CD8-positive, alpha-beta memory T cell (primary cell): ENCODE measurements around the gene OR5H6. TPM values are rescaled to one million over a fixed set of nuclear protein-coding genes. Genes with fewer than 3 reads are reported as not detected.
"Not testable (repeated sequence)": the region's sequence is repeated elsewhere in the genome, so short reads cannot be mapped to it uniquely, and the experiment has no call there.

Experiments used
- CTCF ChIA-PET: fragments of 350-600 bp; sonication (Branson Sonifier 250); formaldehyde crosslinking; loops from one replicate; lab custom pipeline; 2021; ENCODE audit warnings: antibody characterized with exemption; lab: Charles Lee
- POLR2A ChIA-PET: fragments of 350-600 bp; sonication (Branson Sonifier 250); formaldehyde crosslinking; loops from one replicate; lab custom pipeline; 2021; ENCODE audit warnings: antibody characterized with exemption; lab: Charles Lee
- DNase-seq, 5 donors: peaks; one replicate each; pipeline versions ENCODE4 v3.0.0 to v3.0.0-alpha.2; 2020 to 2022; ENCODE audit warnings: mixed read lengths in 1 of 5
- H3K27ac ChIP-seq: one replicate; pipeline ENCODE4 v1.7.0; 2013; ENCODE audit warnings: low read depth, mild to moderate bottlenecking, low read length, moderate library complexity
- H3K27me3 ChIP-seq: 2 replicates; pipeline ENCODE4 v1.7.0; 2013; ENCODE audit warnings: low read length, mild to moderate bottlenecking; ENCODE audit not compliant: insufficient read depth, poor library complexity, severe bottlenecking
- H3K36me3 ChIP-seq: 2 replicates; pipeline ENCODE4 v1.7.0; 2013; ENCODE audit warnings: mild to moderate bottlenecking, low read length, moderate library complexity; ENCODE audit not compliant: insufficient read depth
- H3K4me1 ChIP-seq: 2 replicates; pipeline ENCODE4 v1.7.0; 2013; ENCODE audit warnings: mild to moderate bottlenecking, low read length, moderate library complexity; ENCODE audit not compliant: insufficient read depth
- H3K4me3 ChIP-seq: 2 replicates; pipeline ENCODE4 v1.7.0; 2013; ENCODE audit warnings: mild to moderate bottlenecking, low read length
- H3K9me3 ChIP-seq: 2 replicates; pipeline ENCODE4 v1.7.0; 2013; ENCODE audit warnings: mild to moderate bottlenecking, low read length
- H3K27ac Mint-ChIP-seq, 8 donors: one replicate each; pipeline ENCODE4 v1.8.0; 2020 to 2021; ENCODE audit warnings: mixed read lengths in 8 of 8, mild to moderate bottlenecking in 6 of 8, inconsistent platforms in 3 of 8, moderate library complexity in 3 of 8
- H3K27me3 Mint-ChIP-seq, 2 donors: one replicate each; pipeline ENCODE4 v1.8.0; 2020 to 2021; ENCODE audit warnings: mixed read lengths in 2 of 2, mild to moderate bottlenecking in 1 of 2, moderate library complexity in 1 of 2
- H3K36me3 Mint-ChIP-seq, 3 donors: one replicate each; pipeline ENCODE4 v1.8.0; 2020 to 2021; ENCODE audit warnings: mixed read lengths in 3 of 3, inconsistent platforms in 1 of 3, mild to moderate bottlenecking in 1 of 3
- H3K4me1 Mint-ChIP-seq, 3 donors: one replicate each; pipeline ENCODE4 v1.8.0; 2020 to 2021; ENCODE audit warnings: mixed read lengths in 3 of 3, inconsistent platforms in 1 of 3, mild to moderate bottlenecking in 1 of 3
- H3K4me3 Mint-ChIP-seq, 7 donors: one replicate each; pipeline ENCODE4 v1.8.0; 2020 to 2021; ENCODE audit warnings: mixed read lengths in 7 of 7, mild to moderate bottlenecking in 6 of 7, moderate library complexity in 4 of 7, inconsistent platforms in 2 of 7
- H3K9me3 Mint-ChIP-seq, 5 donors: one replicate each; pipeline ENCODE4 v1.8.0; 2020 to 2022; ENCODE audit warnings: mixed read lengths in 5 of 5, mild to moderate bottlenecking in 3 of 5, moderate library complexity in 2 of 5, inconsistent platforms in 1 of 5
- polyA plus RNA-seq: library from polyadenylated mRNA; unstranded; fragments of 300-500 nt; fragmentation: Illumina TruSeq; gene quantifications from one replicate; pipeline ENCODE4 v1.2.3, GENCODE V29; 2021
- total RNA-seq, 2 experiments: library from RNA; stranded (reverse); gene quantifications; one replicate each; pipeline ENCODE4 v1.2.3, GENCODE V29; 2021

The OR5H6 gene
- total and polyA plus RNA-seq, 3 experiments from 2014 or later: not detected

- H3K9me3 ChIP-seq: no peaks in the 10 kb centered on the region
- Mint-ChIP-seq H3K27ac (no peak overlapping the region), H3K4me1 (no peaks in the 10 kb centered on the region), H3K4me3 (no peak overlapping the region), H3K9me3 (peaks cover 0 to 2% (median 0%) of the 10 kb centered on the region in 5 donors), H3K36me3 (no peaks in the 10 kb centered on the region), H3K27me3 (peaks cover 1 to 15% of the 10 kb centered on the region in 2 donors)
- H3K36me3 ChIP-seq: no peaks in the 10 kb centered on the region
- no peaks in the 10 kb centered on the region for H3K27me3 ChIP-seq
- H3K27ac ChIP-seq: no peak overlapping the region
- H3K4me1 ChIP-seq: no peaks in the 10 kb centered on the region
- no peak for DNase-seq
- ChIA-PET CTCF (no interaction called here), POLR2A (no interaction called here)
- no peak overlapping the region for H3K4me3 ChIP-seq
Observed at GRCh38 chr3:98246142-98246541, 17.9 kb upstream of the OR5H6 start.

DNA sequence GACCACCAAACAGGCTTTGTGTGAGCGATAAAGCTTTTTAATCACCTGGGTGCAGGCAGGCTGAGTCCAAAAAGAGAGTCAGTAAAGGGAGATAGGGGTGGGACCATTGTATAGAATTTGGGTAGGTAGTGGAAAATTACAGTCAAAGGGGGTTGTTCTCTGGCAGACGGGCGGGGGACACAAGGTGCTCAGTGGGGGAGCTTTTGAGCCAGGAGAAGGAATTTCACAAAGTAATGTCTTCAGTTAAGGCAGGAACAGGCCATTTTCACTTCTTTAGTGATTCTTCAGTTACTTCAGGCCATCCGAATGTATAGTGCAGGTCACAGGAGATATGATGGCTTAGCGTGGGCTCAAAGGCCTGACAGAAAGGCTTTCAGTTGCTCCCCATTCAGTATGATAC, 8.0 kb upstream of the OR5H6 start:
- not testable (repeated sequence) for H3K4me3 Mint-ChIP-seq

DNA sequence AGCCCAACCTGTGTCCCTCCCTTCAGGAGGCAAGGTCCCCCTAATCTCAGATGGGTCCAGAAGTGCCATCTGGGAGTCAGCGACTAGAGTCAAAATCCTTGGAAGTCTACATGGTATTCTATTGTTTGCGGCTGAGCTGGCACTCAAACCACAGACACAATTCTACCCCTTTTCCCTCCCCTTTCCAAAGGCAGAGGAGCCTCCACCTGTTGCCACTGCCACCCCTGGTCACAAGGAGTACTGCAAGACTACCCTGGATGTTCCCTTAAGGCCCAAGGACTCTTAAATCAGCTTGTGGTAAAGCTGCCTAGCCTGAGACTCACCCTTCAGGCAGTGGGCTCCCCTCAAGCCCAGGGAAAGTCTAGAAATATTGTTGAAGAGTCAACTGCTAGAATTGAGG, 4.3 kb upstream of the OR5H6 start:
- Mint-ChIP-seq H3K27ac (no peak overlapping the region), H3K27me3 (peaks cover 0 to 9% of the 10 kb centered on the region in 2 donors), H3K36me3 (no peaks in the 10 kb centered on the region), H3K4me1 (no peaks in the 10 kb centered on the region), H3K4me3 (no peak overlapping the region), H3K9me3 (peaks cover 0 to 10% (median 2%) of the 10 kb centered on the region in 5 donors)
- POLR2A ChIA-PET: no interaction called here
- DNase-seq: no peak
- H3K27me3 ChIP-seq: no peaks in the 10 kb centered on the region
- no peak overlapping the region for H3K27ac ChIP-seq
- no peaks in the 10 kb centered on the region for H3K36me3 ChIP-seq
- no peak overlapping the region for H3K4me3 ChIP-seq
- H3K4me1 ChIP-seq: no peaks in the 10 kb centered on the region
- no peaks in the 10 kb centered on the region for H3K9me3 ChIP-seq
- CTCF ChIA-PET: no interaction called here

More for the DNA sequence above, 8.0 kb upstream of the OR5H6 start:
- H3K36me3 ChIP-seq, H3K27me3 ChIP-seq, H3K36me3 Mint-ChIP-seq, H3K9me3 ChIP-seq, DNase-seq, H3K4me3 ChIP-seq, H3K4me1 ChIP-seq, CTCF ChIA-PET, H3K27ac Mint-ChIP-seq, H3K27ac ChIP-seq, H3K4me1 Mint-ChIP-seq, POLR2A ChIA-PET: not testable (repeated sequence)
- Mint-ChIP-seq H3K9me3 (peaks cover 0 to 10% (median 2%) of the 10 kb centered on the region in 5 donors), H3K27me3 (peaks cover 0 to 11% of the 10 kb centered on the region in 2 donors)

DNA sequence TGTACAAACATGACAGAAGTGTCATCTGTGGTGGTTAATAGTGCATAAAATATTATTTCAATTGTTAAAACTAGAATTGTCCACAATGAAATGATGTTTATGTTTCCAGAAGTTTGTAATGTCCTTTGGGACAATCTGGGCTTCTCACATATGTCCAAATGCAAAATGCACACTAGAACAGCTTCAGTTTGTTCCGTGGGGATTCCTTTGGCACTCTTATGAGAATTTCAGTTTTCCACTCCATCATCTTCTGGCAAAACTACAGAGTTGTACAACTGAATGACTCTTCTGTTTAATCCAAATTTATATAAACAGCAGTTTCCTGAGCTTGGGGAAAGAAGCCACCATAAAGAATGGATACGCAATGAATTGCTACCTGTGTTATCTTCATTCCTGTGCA, 2.0 kb upstream of the OR5H6 start:
- Mint-ChIP-seq H3K4me1 (no peaks in the 10 kb centered on the region), H3K9me3 (peaks cover 0 to 10% (median 2%) of the 10 kb centered on the region in 5 donors), H3K4me3 (no peak overlapping the region), H3K27ac (no peak overlapping the region), H3K36me3 (no peaks in the 10 kb centered on the region), H3K27me3 (peaks cover 0 to 3% of the 10 kb centered on the region in 2 donors)
- CTCF ChIA-PET: no interaction called here
- no peaks in the 10 kb centered on the region for H3K4me1 ChIP-seq
- H3K27me3 ChIP-seq: no peaks in the 10 kb centered on the region
- POLR2A ChIA-PET: no interaction called here
- no peaks in the 10 kb centered on the region for H3K36me3 ChIP-seq
- no peak overlapping the region for H3K27ac ChIP-seq
- no peaks in the 10 kb centered on the region for H3K9me3 ChIP-seq
- no peak overlapping the region for H3K4me3 ChIP-seq
- DNase-seq: no peak

DNA sequence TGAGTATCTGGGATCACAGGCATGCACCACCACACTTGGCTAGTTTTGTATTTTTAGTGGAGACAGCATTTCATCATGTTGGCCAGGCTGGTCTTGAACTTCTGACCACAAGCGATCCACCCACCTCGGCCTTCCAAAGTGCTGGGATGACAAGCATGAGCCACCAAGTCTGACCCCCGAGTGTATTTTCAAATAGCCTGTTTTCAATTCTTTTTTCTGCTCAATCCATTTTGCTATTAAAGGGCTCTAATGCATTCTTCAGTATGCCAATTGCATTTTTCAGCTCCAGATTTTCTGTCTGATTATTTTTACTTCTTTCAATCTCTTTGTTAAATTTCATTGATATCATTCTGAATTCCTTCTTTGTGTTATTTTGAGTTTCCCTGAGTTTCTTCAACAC, 5.8 kb downstream of the OR5H6 start:
- no peaks in the 10 kb centered on the region for H3K27me3 ChIP-seq
- Mint-ChIP-seq H3K36me3 (peaks cover 0 to 19% (median 0%) of the 10 kb centered on the region in 3 donors), H3K27ac (no peak overlapping the region), H3K9me3 (peaks cover 17 to 26% (median 25%) of the 10 kb centered on the region in 5 donors), H3K4me1 (no peaks in the 10 kb centered on the region), H3K27me3 (peaks cover 9 to 24% of the 10 kb centered on the region in 2 donors), H3K4me3 (no peak overlapping the region)
- ChIA-PET CTCF (no interaction called here), POLR2A (no interaction called here)
- no peaks in the 10 kb centered on the region for H3K9me3 ChIP-seq
- H3K4me3 ChIP-seq: no peak overlapping the region
- no peaks in the 10 kb centered on the region for H3K4me1 ChIP-seq
- no peak for DNase-seq
- H3K27ac ChIP-seq: no peak overlapping the region
- no peaks in the 10 kb centered on the region for H3K36me3 ChIP-seq

GRCh38 chr3:98272126-98272525, 8.1 kb downstream of the OR5H6 start:
- peaks cover 0 to 23% (median 0%) of the 10 kb centered on the region in 3 donors for H3K36me3 Mint-ChIP-seq
- Histone ChIP-seq H3K27ac (no peak overlapping the region), H3K9me3 (no peaks in the 10 kb centered on the region), H3K27me3 (no peaks in the 10 kb centered on the region), H3K4me1 (no peaks in the 10 kb centered on the region), H3K4me3 (no peak overlapping the region), H3K36me3 (no peaks in the 10 kb centered on the region)
- ChIA-PET POLR2A (no interaction called here), CTCF (no interaction called here)
- no peaks in the 10 kb centered on the region for H3K4me1 Mint-ChIP-seq
- DNase-seq: no peak
- H3K4me3 Mint-ChIP-seq: no peak overlapping the region
- H3K9me3 Mint-ChIP-seq: peaks cover 17 to 26% (median 25%) of the 10 kb centered on the region in 5 donors
- H3K27me3 Mint-ChIP-seq: peaks cover 10 to 24% of the 10 kb centered on the region in 2 donors
- no peak overlapping the region for H3K27ac Mint-ChIP-seq

DNA sequence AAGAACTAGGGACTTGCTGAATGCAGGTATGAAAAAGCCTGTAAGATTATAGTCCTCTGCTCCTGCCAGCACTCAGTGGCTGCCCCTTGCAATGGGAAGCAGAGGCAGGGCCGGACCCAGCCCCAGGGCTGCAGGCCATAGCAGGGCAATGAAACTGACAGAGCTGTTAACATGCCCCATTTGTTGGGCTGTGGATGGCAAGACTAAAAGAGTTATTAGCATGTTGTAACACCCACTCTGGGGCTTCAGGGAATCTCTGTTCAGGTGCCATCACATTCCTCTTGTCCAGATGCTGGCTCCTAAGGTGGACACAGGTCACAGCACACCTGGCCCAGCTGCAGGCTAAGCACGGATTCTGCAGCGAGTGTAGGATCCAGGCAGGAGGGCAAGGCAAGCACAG, 10.9 kb downstream of the OR5H6 start:
- DNase-seq: no peak
- POLR2A ChIA-PET: no interaction called here
- Mint-ChIP-seq H3K9me3 (peaks cover 8 to 13% (median 12%) of the 10 kb centered on the region in 5 donors), H3K27me3 (peaks cover 8 to 17% of the 10 kb centered on the region in 2 donors), H3K4me1 (peaks cover 6 to 11% (median 10%) of the 10 kb centered on the region in 3 donors), H3K4me3 (no peak overlapping the region), H3K36me3 (peaks cover 0 to 16% (median 0%) of the 10 kb centered on the region in 3 donors), H3K27ac (no peak overlapping the region)
- CTCF ChIA-PET: no interaction called here
- Histone ChIP-seq H3K4me1 (no peaks in the 10 kb centered on the region), H3K36me3 (no peaks in the 10 kb centered on the region), H3K27ac (no peak overlapping the region), H3K27me3 (no peaks in the 10 kb centered on the region), H3K9me3 (no peaks in the 10 kb centered on the region), H3K4me3 (no peak overlapping the region)

- H3K36me3 Mint-ChIP-seq: no peaks in the 10 kb centered on the region
- H3K4me3 Mint-ChIP-seq: no peak within 1 kb of the TSS
- ChIA-PET POLR2A (no interaction called here), CTCF (no interaction called here)
- H3K27me3 ChIP-seq: no peaks in the 10 kb centered on the region
- no peak for DNase-seq
- H3K9me3 Mint-ChIP-seq: no peaks in the 10 kb centered on the region
- no peaks in the 10 kb centered on the region for H3K36me3 ChIP-seq
- no peaks in the 10 kb centered on the region for H3K9me3 ChIP-seq
- H3K4me3 ChIP-seq: no peak within 1 kb of the TSS
- H3K4me1 Mint-ChIP-seq: peaks cover 6 to 11% (median 10%) of the 10 kb centered on the region in 3 donors
- no peaks in the 10 kb centered on the region for H3K4me1 ChIP-seq
- peak within 1 kb of the TSS in 1 of 8 donors; percentile 21 for H3K27ac Mint-ChIP-seq
- H3K27ac ChIP-seq: no peak within 1 kb of the TSS
- H3K27me3 Mint-ChIP-seq: peaks cover 0 to 1% of the 10 kb centered on the region in 2 donors
Observed at GRCh38 chr3:98282205-98282604, 18.2 kb downstream of the OR5H6 start, which contains the start of gene OR5H2. Gene OR5H2, plus strand, starts transcription at chr3:98282505. Its CDS starts 398 bp downstream, at chr3:98282903.
